ENCODE measurements around the gene SNRPA. TPM values are rescaled to one million over a fixed set of nuclear protein-coding genes. Genes with fewer than 3 reads are reported as not detected.
"Not testable (repeated sequence)": the region's sequence is repeated elsewhere in the genome, so short reads cannot be mapped to it uniquely, and the experiment has no call there.

The SNRPA gene
- total RNA-seq, 1 experiment from 2014 or later: 71.7 TPM

GRCh38 chr19:40776932-40777644 lies 26.1 kb downstream of the SNRPA start:
- DNase-seq (ENCODE audit: low spot score): peak; percentile 93

- no peak for DNase-seq (ENCODE audit: low spot score)
These were observed 26.6 kb downstream of the SNRPA start for GRCh38 chr19:40777645-40777936.

GRCh38 chr19:40777937-40778705 lies 27.1 kb downstream of the SNRPA start, which contains the start of gene RAB4B:
RAB4B (plus strand) TSS chr19:40778247; CDS start chr19:40778376, 129 bp downstream.
- peak; percentile 99 for DNase-seq (ENCODE audit: low spot score)

- no peak for DNase-seq (ENCODE audit: low spot score)
These were observed 27.8 kb downstream of the SNRPA start for GRCh38 chr19:40778706-40779284.

DNA sequence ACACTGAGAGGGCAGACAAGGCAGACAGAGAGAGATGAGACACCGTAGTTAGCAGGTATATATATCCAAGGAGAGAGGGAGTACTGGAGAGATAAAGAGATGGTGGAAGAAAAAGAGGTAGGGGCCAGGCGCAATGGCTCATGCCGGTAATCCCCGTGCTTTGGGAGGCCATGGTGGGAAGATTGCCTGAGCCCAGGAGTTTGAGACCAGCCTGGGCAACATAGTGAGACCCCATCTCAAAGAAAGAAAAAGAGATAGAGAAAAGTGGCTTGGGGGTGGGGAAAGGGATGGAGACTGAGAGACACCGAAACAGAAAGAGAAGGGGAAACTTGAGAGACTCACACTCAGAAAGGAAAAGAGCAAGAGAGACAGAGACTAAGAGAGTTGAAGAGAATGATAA lies 29.6 kb downstream of the SNRPA start:
- DNase-seq (ENCODE audit: low spot score): no peak

DNA sequence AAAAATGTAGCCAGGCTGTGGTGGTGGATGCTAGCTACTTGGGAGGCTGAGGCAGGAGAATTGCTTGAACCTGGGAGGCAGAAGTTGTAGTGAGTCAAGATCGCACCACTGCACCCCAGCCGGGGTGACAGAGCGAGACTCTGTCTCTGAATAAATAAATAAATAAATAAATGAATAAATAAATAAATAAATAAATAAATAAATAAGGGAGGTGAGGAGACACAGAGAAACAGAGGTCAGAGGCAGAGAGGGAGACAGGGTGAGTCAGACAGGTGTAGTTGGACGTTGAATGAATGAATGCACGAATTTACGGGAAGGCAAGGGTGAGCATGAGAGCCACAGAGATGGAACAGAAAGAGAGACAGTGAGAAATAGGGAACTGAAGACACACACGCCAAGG lies 30.1 kb downstream of the SNRPA start:
- DNase-seq (ENCODE audit: low spot score): no peak

- DNase-seq (ENCODE audit: low spot score): no peak
These were observed 32.7 kb downstream of the SNRPA start for GRCh38 chr19:40783711-40784110.

- DNase-seq (ENCODE audit: low spot score): not testable (repeated sequence)
These were observed 33.1 kb downstream of the SNRPA start for GRCh38 chr19:40784146-40784545.

DNA sequence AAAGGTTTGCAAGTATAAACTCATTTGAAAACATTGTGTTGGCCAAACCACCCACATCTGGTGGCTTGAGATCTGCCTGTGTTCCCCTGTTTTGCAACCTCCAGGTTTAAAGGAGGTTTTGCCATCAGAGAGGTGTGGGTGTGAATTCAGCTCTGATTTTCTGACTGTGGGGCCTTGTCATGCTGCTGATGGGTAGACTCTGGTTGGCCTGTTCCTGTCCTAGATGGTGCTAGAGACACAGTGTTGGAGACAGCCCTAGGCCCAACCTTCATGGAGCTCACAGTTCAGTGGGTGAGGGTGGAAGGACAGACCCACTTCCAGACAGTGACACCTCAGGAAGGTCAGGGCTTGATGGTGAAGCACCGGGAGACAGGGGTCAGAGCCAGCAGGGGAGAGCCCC lies 34.5 kb downstream of the SNRPA start:
- DNase-seq (ENCODE audit: low spot score): no peak

- DNase-seq (ENCODE audit: low spot score): no peak
These were observed 35.3 kb downstream of the SNRPA start for GRCh38 chr19:40786060-40787037.

DNA sequence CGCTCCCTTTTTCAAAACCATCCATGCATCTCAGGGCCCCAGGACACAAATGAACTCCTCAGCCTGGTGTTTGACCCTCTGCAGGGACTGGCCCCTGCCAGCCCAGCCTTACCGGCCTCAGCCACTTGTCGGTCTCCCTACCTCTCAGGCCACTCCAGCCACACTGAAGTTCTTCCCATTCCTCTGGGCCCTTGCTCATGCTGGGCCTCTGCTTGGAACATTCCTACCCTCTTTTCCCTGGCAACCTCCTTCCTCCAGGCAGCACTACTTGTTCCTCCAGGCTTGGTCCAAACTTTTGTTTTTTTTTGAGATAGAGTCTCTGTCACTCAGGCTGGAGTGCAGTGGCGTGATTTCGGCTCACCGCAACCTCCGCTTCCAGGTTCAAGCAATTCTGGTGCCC lies 40.3 kb downstream of the SNRPA start:
- no peak for DNase-seq (ENCODE audit: low spot score)

DNA sequence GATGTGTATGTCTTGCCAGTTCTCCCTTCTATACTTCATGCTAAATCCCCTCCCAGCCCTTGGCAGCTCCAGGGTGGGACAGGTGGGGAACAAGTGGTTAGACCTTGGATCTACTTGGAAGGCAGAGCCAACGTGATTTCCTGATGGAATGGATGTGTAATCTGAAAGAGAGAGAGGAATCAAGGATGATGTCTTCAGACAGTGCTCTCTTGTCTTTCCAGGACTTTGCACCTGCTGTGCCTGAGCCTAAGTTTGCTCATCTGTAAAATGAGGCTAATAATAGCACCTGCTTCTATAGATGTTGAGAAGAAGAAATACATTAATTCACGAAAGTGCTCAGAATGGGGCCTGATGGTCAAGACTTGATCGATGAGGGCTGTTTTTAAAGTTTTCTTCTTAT lies 41.0 kb downstream of the SNRPA start:
- DNase-seq (ENCODE audit: low spot score): no peak

DNA sequence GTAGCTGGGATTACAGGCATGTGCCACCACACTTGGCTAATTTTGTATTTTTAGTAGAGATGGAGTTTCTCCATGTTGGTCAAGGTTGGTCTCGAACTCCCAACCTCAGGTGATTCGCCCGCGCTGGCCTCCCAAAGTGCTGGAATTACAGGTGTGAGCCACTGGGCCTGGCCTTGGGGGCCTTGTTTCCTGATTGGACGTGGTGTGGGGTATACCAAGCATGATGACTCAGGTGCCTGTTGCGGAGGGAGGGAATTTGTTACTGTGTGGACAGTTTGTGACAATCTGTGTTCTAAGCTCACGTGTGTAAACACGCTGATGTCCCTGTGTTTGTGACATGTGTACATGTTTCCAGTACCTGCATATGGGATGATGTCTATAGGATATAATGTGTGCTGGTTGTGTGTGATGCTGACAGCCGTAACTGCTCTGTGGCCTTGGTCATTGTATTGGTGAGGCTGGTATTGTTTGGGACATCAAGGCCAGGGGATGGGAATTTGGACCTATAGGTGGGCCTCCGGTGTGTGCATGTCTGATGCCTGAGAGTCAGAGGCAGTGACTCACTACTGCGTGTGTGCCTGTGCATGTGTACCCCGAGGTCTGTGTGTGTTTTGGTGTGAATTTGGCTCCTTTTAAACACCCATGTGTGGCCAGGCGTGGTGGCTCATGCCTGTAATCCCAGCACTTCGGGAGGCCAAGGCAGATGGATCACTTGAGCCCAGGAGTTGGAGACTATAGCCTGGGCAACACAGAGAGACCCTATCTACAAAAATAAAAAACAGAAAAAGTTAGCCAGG lies 46.4 kb downstream of the SNRPA start:
- DNase-seq (ENCODE audit: low spot score): no peak

DNA sequence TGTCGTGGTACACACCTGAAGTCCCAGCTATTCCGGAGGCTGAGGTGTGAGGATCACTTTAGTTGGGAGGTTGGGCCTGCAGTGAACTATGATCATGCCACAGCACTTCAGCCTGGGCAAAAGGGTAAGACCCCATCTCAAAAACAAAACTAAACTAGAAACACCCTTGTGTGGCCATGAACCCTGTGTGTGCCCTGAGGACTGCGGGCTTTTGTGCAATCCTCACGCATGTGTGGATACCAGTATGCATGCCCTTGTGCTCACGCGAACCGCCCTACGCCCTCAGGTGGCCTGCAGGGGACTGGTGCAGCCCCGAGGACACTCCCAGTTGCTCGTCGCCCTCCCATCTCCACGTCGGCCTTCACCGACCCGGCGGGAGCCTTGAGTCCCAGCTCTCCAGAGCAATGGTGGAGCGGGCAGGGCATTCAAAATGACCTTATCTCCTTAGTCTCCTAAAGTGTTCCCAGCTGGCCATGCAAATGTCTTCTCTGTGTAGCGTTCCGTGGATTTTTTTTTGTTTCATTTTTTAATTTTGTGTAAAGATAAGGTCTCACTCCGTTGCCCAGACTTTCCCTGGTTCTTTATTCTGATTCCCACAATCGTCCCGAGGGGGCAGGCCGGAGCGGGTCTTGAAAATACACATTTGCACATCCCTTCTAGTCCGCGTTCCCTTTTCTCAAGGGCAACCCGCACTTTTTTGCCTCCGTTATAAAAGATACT lies 47.1 kb downstream of the SNRPA start:
- DNase-seq (ENCODE audit: low spot score): peak; percentile 68

- peak; percentile 98 for DNase-seq (ENCODE audit: low spot score)
These were observed 47.9 kb downstream of the SNRPA start, which contains the start of gene EGLN2 for GRCh38 chr19:40798683-40799557. EGLN2 (plus strand) TSS chr19:40799191; CDS start chr19:40800573, 1,382 bp downstream.

DNA sequence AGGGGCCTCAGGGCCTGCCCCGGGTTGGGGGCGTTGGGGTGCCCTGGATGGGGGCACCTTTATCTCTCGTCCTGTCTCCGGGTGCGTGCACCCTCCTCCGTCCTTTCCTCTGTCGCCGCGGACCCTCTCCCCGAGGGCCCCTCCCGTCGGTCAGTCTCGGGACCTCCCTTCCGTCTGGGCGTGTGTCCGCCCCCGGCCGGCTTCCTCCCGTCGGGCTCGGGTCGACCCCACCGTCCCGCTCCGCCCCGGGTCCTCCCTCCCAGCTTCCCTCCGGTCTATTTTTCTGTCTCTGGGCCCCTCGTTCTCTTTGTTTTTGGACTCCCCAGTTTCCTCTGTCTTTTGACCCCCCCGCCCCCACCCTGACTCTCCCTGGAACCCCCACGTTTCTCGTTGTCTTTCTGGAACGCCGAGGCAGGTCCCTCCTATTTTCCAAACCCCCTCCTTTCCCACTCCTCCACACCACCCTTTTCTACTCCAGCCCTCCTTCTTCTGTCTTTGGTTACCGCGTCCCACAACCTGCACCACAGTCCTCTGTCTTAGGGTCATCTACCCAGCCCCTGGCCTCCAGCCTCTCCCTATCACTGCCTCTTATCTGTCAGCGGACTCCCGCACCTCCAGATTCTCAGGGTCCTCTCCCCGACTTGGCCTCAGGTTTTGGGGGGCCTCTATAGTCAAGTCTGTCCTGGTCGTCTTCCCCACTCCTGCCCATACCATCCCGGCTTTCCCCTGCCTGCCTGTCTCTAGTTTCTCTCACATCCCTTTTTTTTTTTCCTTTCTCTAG lies 48.7 kb downstream of the SNRPA start:
- DNase-seq (ENCODE audit: low spot score): no peak

DNA sequence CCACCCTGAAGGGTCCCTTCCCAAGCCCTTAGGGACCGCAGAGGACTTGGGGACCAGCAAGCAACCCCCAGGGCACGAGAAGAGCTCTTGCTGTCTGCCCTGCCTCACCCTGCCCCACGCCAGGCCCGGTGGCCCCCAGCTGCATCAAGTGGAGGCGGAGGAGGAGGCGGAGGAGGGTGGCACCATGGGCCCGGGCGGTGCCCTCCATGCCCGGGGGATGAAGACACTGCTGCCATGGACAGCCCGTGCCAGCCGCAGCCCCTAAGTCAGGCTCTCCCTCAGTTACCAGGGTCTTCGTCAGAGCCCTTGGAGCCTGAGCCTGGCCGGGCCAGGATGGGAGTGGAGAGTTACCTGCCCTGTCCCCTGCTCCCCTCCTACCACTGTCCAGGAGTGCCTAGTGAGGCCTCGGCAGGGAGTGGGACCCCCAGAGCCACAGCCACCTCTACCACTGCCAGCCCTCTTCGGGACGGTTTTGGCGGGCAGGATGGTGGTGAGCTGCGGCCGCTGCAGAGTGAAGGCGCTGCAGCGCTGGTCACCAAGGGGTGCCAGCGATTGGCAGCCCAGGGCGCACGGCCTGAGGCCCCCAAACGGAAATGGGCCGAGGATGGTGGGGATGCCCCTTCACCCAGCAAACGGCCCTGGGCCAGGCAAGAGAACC lies 49.5 kb downstream of the SNRPA start:
- DNase-seq (ENCODE audit: low spot score): no peak

DNA sequence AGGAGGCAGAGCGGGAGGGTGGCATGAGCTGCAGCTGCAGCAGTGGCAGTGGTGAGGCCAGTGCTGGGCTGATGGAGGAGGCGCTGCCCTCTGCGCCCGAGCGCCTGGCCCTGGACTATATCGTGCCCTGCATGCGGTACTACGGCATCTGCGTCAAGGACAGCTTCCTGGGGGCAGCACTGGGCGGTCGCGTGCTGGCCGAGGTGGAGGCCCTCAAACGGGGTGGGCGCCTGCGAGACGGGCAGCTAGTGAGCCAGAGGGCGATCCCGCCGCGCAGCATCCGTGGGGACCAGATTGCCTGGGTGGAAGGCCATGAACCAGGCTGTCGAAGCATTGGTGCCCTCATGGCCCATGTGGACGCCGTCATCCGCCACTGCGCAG lies 50.0 kb downstream of the SNRPA start:
- no peak for DNase-seq (ENCODE audit: low spot score)
